Mesenchymal stem cell (in vitro differentiated cells and primary cell): ENCODE results near the gene AGTPBP1. TPM values are rescaled to one million over a fixed set of nuclear protein-coding genes. Genes with fewer than 3 reads are reported as not detected.
A peak's percentile ranks its signal among the peaks of the same experiment; 100 is the strongest.
"Not testable (repeated sequence)": the region's sequence is repeated elsewhere in the genome, so short reads cannot be mapped to it uniquely, and the experiment has no call there.

Source experiments
- DNase-seq: peaks from one replicate; pipeline ENCODE4 v3.0.0-alpha.2; 2013
- H2AFZ ChIP-seq: one replicate; pipeline ENCODE4 v1.6.1; 2013; ENCODE audit warnings: low read depth, mild to moderate bottlenecking, control low read depth, inconsistent platforms, low read length, moderate library complexity
- H2AK5ac ChIP-seq: 2 replicates; pipeline ENCODE4 v1.6.1; 2013; ENCODE audit warnings: low read length, moderate library complexity, mild to moderate bottlenecking, inconsistent platforms; ENCODE audit not compliant: severe bottlenecking
- H2BK120ac ChIP-seq: one replicate; pipeline ENCODE4 v1.6.1; 2013; ENCODE audit warnings: low read depth, mild to moderate bottlenecking, inconsistent platforms, low read length, moderate library complexity
- H2BK12ac ChIP-seq, 2 experiments: one replicate each; pipeline ENCODE4 v1.6.1; 2013; ENCODE audit warnings: inconsistent platforms in 2 of 2, low read length in 2 of 2, mild to moderate bottlenecking in 2 of 2, moderate library complexity in 2 of 2, control low read depth in 1 of 2
- H2BK15ac ChIP-seq: one replicate; pipeline ENCODE4 v1.6.1; 2013; ENCODE audit warnings: mild to moderate bottlenecking, low read depth, inconsistent platforms; ENCODE audit not compliant: poor library complexity, severe bottlenecking
- H2BK5ac ChIP-seq: 2 replicates; pipeline ENCODE4 v1.6.1; 2013; ENCODE audit warnings: low read depth, mild to moderate bottlenecking, low read length, control low read depth, inconsistent platforms; ENCODE audit not compliant: poor library complexity, severe bottlenecking
- H3K14ac ChIP-seq, 2 experiments: one replicate each; pipeline ENCODE4 v1.6.1; 2013; ENCODE audit warnings: inconsistent platforms in 2 of 2, low read length in 2 of 2, control low read depth in 1 of 2, mild to moderate bottlenecking in 1 of 2, moderate library complexity in 1 of 2
- H3K18ac ChIP-seq, 2 experiments: one replicate each; pipeline ENCODE4 v1.6.1; 2013; ENCODE audit warnings: inconsistent platforms in 2 of 2, low read length in 2 of 2, control low read depth in 1 of 2, low read depth in 1 of 2, mild to moderate bottlenecking in 1 of 2
- H3K23ac ChIP-seq, 2 experiments: one replicate each; pipeline ENCODE4 v1.6.1; 2013; ENCODE audit warnings: inconsistent platforms in 2 of 2, low read length in 2 of 2, mild to moderate bottlenecking in 2 of 2, moderate library complexity in 2 of 2, control low read depth in 1 of 2
- H3K27ac ChIP-seq: 2 replicates; pipeline ENCODE4 v1.5.1; 2013; ENCODE audit warnings: mild to moderate bottlenecking, moderate library complexity, low read length, control low read depth, inconsistent platforms; ENCODE audit not compliant: poor library complexity, severe bottlenecking
- H3K27me3 ChIP-seq, 2 experiments: 2 replicates each; pipeline versions ENCODE4 v1.6.1 to v1.7.0; 2013; ENCODE audit warnings: low read length in 2 of 2, mild to moderate bottlenecking in 2 of 2, moderate library complexity in 2 of 2, control low read depth in 1 of 2, inconsistent platforms in 1 of 2; ENCODE audit not compliant: control insufficient read depth in 1 of 2, insufficient read depth in 1 of 2
- H3K36me3 ChIP-seq, 2 experiments: 2 replicates each; pipeline versions ENCODE4 v1.6.1 to v1.7.0; 2013; ENCODE audit warnings: low read length in 2 of 2, control low read depth in 1 of 2, inconsistent platforms in 1 of 2, low read depth in 1 of 2, mild to moderate bottlenecking in 1 of 2; ENCODE audit not compliant: insufficient read depth in 2 of 2, control insufficient read depth in 1 of 2
- H3K4ac ChIP-seq, 2 experiments: one replicate each; pipeline ENCODE4 v1.6.1; 2013; ENCODE audit warnings: inconsistent platforms in 2 of 2, low read length in 2 of 2, mild to moderate bottlenecking in 2 of 2, moderate library complexity in 2 of 2, control low read depth in 1 of 2, low read depth in 1 of 2
- H3K4me1 ChIP-seq: 2 replicates; pipeline ENCODE4 v1.6.1; 2013; ENCODE audit warnings: low read depth, low read length, control low read depth; ENCODE audit not compliant: control insufficient read depth, insufficient read depth
- H3K4me2 ChIP-seq: 2 replicates; pipeline ENCODE4 v1.6.1; 2013; ENCODE audit warnings: low read length, mild to moderate bottlenecking, inconsistent platforms; ENCODE audit not compliant: poor library complexity, severe bottlenecking
- H3K4me3 ChIP-seq, 2 experiments: 2 replicates each; pipeline versions ENCODE4 v1.5.1 to v1.7.0; 2013; ENCODE audit warnings: low read length in 2 of 2, mild to moderate bottlenecking in 2 of 2, control low read depth in 1 of 2, low read depth in 1 of 2; ENCODE audit not compliant: insufficient read depth in 1 of 2
- H3K79me1 ChIP-seq: replicated peaks from 2 replicates; pipeline ENCODE4 v1.6.1; 2013; ENCODE audit warnings: mild to moderate bottlenecking, control low read depth, low read length, inconsistent platforms; ENCODE audit not compliant: poor library complexity, severe bottlenecking
- H3K9ac ChIP-seq: 2 replicates; pipeline ENCODE4 v1.7.0; 2013; ENCODE audit warnings: mild to moderate bottlenecking, low read length, moderate library complexity
- H3K9me3 ChIP-seq: 2 replicates; pipeline ENCODE4 v1.7.0; 2013; ENCODE audit warnings: mild to moderate bottlenecking, low read length; ENCODE audit not compliant: control insufficient read depth
- H4K8ac ChIP-seq: one replicate; pipeline ENCODE4 v1.6.1; 2013; ENCODE audit warnings: inconsistent platforms, mild to moderate bottlenecking, low read length, moderate library complexity
- H4K91ac ChIP-seq: one replicate; pipeline ENCODE4 v1.6.1; 2013; ENCODE audit warnings: mild to moderate bottlenecking, low read length, inconsistent platforms
- WGBS: methylation state at CpG from one replicate; pipeline ENCODE4 v1.1.7; 2013; ENCODE audit warnings: mixed read lengths; 5-methylcytosine and 5-hydroxymethylcytosine counted together
- polyA plus RNA-seq, 2 experiments: library from polyadenylated mRNA; stranded (reverse); fragments of 200-250 nt; gene quantifications; one replicate each; pipeline ENCODE4 v1.2.3, GENCODE V29; 2013

The AGTPBP1 gene, protein sequence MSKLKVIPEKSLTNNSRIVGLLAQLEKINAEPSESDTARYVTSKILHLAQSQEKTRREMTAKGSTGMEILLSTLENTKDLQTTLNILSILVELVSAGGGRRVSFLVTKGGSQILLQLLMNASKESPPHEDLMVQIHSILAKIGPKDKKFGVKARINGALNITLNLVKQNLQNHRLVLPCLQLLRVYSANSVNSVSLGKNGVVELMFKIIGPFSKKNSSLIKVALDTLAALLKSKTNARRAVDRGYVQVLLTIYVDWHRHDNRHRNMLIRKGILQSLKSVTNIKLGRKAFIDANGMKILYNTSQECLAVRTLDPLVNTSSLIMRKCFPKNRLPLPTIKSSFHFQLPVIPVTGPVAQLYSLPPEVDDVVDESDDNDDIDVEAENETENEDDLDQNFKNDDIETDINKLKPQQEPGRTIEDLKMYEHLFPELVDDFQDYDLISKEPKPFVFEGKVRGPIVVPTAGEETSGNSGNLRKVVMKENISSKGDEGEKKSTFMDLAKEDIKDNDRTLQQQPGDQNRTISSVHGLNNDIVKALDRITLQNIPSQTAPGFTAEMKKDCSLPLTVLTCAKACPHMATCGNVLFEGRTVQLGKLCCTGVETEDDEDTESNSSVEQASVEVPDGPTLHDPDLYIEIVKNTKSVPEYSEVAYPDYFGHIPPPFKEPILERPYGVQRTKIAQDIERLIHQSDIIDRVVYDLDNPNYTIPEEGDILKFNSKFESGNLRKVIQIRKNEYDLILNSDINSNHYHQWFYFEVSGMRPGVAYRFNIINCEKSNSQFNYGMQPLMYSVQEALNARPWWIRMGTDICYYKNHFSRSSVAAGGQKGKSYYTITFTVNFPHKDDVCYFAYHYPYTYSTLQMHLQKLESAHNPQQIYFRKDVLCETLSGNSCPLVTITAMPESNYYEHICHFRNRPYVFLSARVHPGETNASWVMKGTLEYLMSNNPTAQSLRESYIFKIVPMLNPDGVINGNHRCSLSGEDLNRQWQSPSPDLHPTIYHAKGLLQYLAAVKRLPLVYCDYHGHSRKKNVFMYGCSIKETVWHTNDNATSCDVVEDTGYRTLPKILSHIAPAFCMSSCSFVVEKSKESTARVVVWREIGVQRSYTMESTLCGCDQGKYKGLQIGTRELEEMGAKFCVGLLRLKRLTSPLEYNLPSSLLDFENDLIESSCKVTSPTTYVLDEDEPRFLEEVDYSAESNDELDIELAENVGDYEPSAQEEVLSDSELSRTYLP
- 6.8 TPM for polyA plus RNA-seq (2013, experiment 1 of 2)
- 7.1 TPM for polyA plus RNA-seq (2013, experiment 2 of 2)

DNA sequence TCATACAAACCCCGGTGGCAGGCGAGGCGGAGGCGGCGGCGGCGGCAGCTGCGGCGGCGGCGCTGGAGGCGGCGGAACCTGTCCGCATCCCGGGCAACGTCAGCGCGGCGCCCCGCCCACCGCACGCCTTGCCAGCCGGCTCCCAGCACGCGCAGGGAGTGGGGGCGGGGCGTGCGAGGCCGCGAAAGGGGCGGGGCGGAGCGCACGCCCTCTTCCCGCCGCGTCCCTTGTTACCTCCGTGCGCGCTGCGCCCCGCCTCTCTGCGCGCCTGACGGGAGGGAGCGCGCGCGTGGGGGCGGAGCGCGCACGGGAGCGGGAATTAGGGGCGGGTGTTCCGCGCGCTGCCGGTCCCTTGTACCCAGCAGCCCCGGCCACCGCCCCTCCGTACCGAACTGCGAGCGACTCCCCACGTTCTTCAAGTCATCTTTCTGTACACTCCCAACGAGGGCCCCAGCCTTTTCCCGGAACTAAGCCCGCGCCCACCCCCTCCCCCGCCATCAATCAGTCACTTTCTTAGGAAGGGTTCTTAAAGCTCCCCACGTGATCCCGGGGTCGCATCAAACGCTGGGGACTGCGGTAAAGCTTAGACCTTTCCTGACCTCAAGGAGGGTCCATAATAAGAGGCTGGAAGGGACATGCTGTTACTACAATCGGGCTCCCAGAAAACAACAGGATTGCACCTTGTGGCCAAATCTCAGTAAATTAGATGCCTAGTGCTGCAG is at the start of gene AGTPBP1:
TSS of gene AGTPBP1 (minus strand) at position 80 of the 722 bp plus-strand sequence. CDS start 29,421 bp downstream, outside the sequence.
- peak within 1 kb of the TSS in 1 of 2 experiments; percentile 10 for H2BK12ac ChIP-seq
- no peak within 1 kb of the TSS for H2BK5ac ChIP-seq
- peaks cover 4 to 29% of the 10 kb centered on the region in 2 experiments for H3K27me3 ChIP-seq
- peak within 1 kb of the TSS in 1 of 2 experiments; percentile 96 for H3K23ac ChIP-seq
- peak within 1 kb of the TSS in 1 of 2 experiments; percentile 24 for H3K4ac ChIP-seq
- no peaks in the 10 kb centered on the region for H3K9me3 ChIP-seq
- peak within 1 kb of the TSS; percentile 79 for H3K27ac ChIP-seq
- under 1% methylated on average over 40 of the region's 77 CpGs for WGBS
- DNase-seq = peak; percentile 91
- H3K14ac ChIP-seq = peak within 1 kb of the TSS in 1 of 2 experiments; percentile 83
- H3K18ac ChIP-seq = peak within 1 kb of the TSS; percentile 63 to 88
- H2AFZ ChIP-seq = peak within 1 kb of the TSS; percentile 88
- H2BK15ac ChIP-seq = no peak within 1 kb of the TSS
- H3K4me2 ChIP-seq = peak within 1 kb of the TSS; percentile 93
- peak within 1 kb of the TSS; percentile 94 for H3K9ac ChIP-seq
- peak within 1 kb of the TSS; percentile 85 for H4K91ac ChIP-seq
- no peak within 1 kb of the TSS for H2AK5ac ChIP-seq
- peaks cover 10% of the 10 kb centered on the region for H3K79me1 ChIP-seq
- peak within 1 kb of the TSS; percentile 94 to 96 for H3K4me3 ChIP-seq
- peaks cover 5% of the 10 kb centered on the region for H3K4me1 ChIP-seq
- no peaks in the 10 kb centered on the region for H3K36me3 ChIP-seq
- peak within 1 kb of the TSS; percentile 83 for H4K8ac ChIP-seq
- H2BK120ac ChIP-seq = peak within 1 kb of the TSS; percentile 68

DNA sequence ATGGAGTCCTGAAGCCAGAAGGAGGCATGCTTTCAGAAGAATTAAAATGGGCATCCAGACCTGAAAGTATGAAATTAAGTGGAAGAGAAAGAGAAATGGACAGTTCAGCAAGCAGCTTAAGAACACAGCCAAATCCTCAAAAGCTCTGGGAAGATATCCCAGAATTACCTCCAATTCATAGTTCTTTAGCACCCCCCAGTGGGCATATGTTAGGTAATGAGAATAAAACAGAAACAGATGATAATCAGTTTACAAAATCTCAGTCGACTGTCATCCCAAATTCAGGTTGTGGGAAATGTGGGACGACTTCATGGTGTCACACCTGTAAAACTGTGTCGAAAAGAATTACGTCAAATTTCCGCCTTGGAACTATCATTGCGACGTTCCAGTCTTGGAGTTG is 44.4 kb upstream of the AGTPBP1 start:
- not testable (repeated sequence) for H2BK5ac ChIP-seq, H3K27ac ChIP-seq, H3K27me3 ChIP-seq, H3K9ac ChIP-seq, H4K8ac ChIP-seq, H2BK12ac ChIP-seq, H3K4ac ChIP-seq, DNase-seq, H3K18ac ChIP-seq, H3K4me1 ChIP-seq, H3K36me3 ChIP-seq, H3K23ac ChIP-seq, H3K79me1 ChIP-seq, H4K91ac ChIP-seq, H2BK15ac ChIP-seq, H3K14ac ChIP-seq, H2AK5ac ChIP-seq, H2AFZ ChIP-seq, H3K4me3 ChIP-seq, H2BK120ac ChIP-seq, H3K4me2 ChIP-seq, H3K9me3 ChIP-seq
- 44% methylated on average over 4 of the region's 7 CpGs for WGBS

DNA sequence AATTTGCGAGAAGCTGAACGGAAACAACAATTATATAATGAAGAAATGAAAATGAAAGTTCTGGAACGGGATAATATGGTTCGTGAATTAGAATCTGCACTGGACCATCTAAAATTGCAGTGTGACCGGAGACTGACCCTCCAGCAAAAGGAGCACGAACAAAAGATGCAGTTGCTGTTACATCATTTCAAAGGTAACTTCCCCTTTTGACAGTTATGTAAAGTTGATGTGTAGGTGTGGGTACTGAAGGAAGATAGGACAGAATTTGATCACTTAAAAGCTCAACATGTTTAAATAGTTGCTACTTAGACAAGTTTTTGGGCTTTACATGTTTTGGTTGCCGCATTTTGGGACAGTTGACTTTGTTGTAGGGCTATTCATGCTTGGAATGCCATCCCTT is 32.1 kb upstream of the AGTPBP1 start:
- H2BK5ac ChIP-seq, H3K27me3 ChIP-seq, H3K9ac ChIP-seq, H3K18ac ChIP-seq, H2BK15ac ChIP-seq, H3K14ac ChIP-seq, H4K91ac ChIP-seq, H3K4ac ChIP-seq, H2AFZ ChIP-seq, DNase-seq, H4K8ac ChIP-seq, H3K4me3 ChIP-seq, H3K27ac ChIP-seq, H3K9me3 ChIP-seq, H3K4me1 ChIP-seq, H3K4me2 ChIP-seq, H3K23ac ChIP-seq, H2AK5ac ChIP-seq, H2BK12ac ChIP-seq, H2BK120ac ChIP-seq, H3K36me3 ChIP-seq, H3K79me1 ChIP-seq: not testable (repeated sequence)
- WGBS = 93% methylated on average over 6 of the region's 7 CpGs
